Immature natural killer cell (primary cell): ENCODE measurements around the gene UBE2G2. TPM values are rescaled to one million over a fixed set of nuclear protein-coding genes. Genes with fewer than 3 reads are reported as not detected.

Source experiments
- DNase-seq, 3 donors: peaks; one replicate each; pipeline ENCODE4 v3.0.0; 2022; ENCODE audit warnings: mixed read lengths in 1 of 3
- H3K27ac Mint-ChIP-seq, 6 donors: one replicate each; pipeline ENCODE4 v1.8.0; 2020; ENCODE audit warnings: mixed read lengths in 6 of 6, mild to moderate bottlenecking in 5 of 6, inconsistent platforms in 4 of 6, moderate library complexity in 3 of 6
- H3K27me3 Mint-ChIP-seq, 3 donors: one replicate each; pipeline ENCODE4 v1.8.0; 2020 to 2021; ENCODE audit warnings: low read depth in 3 of 3, mild to moderate bottlenecking in 3 of 3, mixed read lengths in 3 of 3, moderate library complexity in 3 of 3, inconsistent platforms in 1 of 3
- H3K36me3 Mint-ChIP-seq, 3 donors: one replicate each; pipeline ENCODE4 v1.8.0; 2020; ENCODE audit warnings: mixed read lengths in 3 of 3, inconsistent platforms in 2 of 3, mild to moderate bottlenecking in 2 of 3
- H3K4me1 Mint-ChIP-seq, 2 donors: one replicate each; pipeline ENCODE4 v1.8.0; 2020; ENCODE audit warnings: inconsistent platforms in 2 of 2, mild to moderate bottlenecking in 2 of 2, mixed read lengths in 2 of 2, moderate library complexity in 1 of 2
- H3K4me3 Mint-ChIP-seq, 5 donors: one replicate each; pipeline ENCODE4 v1.8.0; 2020; ENCODE audit warnings: mild to moderate bottlenecking in 5 of 5, mixed read lengths in 5 of 5, inconsistent platforms in 3 of 5, moderate library complexity in 3 of 5
- H3K9me3 Mint-ChIP-seq, 6 donors: one replicate each; pipeline ENCODE4 v1.8.0; 2020; ENCODE audit warnings: mild to moderate bottlenecking in 6 of 6, mixed read lengths in 6 of 6, inconsistent platforms in 4 of 6, moderate library complexity in 3 of 6
- polyA plus RNA-seq, 3 donors: library from polyadenylated mRNA; unstranded; fragments of 300-500 nt; fragmentation: Illumina TruSeq; gene quantifications; one replicate each; pipeline ENCODE4 v1.2.3, GENCODE V29; 2021

UBE2G2 gene, protein sequence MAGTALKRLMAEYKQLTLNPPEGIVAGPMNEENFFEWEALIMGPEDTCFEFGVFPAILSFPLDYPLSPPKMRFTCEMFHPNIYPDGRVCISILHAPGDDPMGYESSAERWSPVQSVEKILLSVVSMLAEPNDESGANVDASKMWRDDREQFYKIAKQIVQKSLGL
- polyA plus RNA-seq: 10 to 100 TPM; 43.6 to 62.9 (median 56.2) TPM

DNA sequence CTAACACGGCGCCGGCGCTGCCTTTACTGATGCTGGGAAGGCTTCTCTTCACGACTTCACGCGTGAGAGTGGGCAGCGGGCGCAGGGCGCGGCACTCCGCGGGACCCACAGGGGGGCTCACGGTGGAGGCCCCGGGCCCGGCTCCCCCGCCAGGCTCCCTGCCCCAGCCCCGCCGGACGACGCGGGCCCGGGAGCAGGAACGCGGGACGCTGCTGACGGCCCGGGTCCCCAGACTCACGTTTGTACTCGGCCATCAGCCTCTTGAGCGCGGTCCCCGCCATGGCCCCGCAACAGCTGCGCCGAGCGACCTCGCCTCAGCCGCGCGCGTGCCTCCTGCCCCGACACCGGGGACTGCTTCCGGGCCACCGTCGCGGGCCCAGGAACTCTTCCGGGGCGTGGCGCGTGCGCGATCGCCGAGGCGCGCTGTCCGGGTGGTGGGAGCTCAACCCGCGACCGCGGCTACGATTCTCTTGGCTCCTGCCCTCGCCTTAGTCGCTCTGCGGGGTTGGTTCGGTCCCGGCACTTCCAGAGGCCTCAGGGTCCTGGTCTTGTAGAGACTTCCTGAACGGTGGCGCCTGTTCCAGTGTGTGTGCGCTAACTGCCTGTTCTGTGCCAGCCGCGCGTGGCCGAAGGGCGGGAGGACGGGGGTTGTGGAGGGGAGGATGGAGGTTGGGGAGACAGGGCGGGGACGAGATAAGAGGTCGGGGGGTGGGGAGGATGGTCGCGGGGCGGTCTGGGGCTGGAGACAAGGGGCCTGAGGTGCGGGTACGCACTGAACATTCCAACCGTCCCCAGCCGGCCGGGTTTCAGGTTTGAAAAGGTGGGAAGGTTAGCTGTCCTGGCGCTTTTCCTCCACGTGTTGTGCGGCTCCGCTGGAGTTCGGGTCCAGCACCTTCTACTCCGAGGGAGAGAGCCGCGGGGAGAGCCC is at the start of gene UBE2G2:
Gene UBE2G2, minus strand, starts transcription at position 353 of the 928 bp plus-strand sequence. Its CDS starts 72 bp downstream, at position 281.
- peaks cover 7 to 15% (median 9%) of the 10 kb centered on the region in 3 donors for H3K36me3 Mint-ChIP-seq
- H3K27ac Mint-ChIP-seq: peak within 1 kb of the TSS; percentile 82 to 95 (median 89)

DNA sequence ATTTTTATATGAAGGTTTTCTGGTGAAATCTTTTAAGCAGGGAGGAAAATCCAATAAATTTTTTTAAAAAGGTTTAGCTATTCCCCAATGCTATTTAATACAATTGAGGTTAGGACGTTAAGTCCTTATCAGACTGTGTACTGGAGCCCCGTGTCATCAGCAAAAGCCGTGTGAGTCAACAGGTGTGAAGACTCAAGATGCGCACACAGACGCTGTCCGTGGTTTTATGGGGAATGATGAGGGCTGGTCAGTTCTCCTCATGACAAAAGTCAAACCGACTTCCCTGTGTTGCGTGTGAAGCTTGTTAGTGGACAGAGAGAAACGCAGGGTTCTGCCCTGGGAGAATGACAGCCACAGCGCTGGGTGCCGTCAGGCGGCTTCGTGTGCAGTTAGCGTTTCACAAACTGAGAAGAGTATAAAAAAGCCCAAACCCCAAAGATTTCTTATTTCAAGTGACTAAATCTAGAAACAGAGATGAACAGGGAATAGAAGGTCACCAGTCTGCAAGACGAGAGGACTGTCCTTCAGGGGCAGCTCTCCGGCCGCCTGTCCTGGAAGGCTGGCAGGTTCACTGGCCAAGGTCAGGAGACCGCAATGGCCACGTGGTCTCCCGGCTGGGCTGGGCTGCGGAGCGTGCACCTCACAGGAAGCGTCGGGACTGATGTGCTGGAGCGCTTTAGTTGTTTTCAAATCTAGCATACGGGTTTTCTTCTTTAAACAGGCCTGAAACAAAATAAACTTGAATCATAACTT is 49.5 kb upstream of the UBE2G2 start:
- H3K4me1 Mint-ChIP-seq: peaks cover 60 to 62% of the 10 kb centered on the region in 2 donors
- peak overlapping the region in 2 of 5 donors; percentile 3 to 50 for H3K4me3 Mint-ChIP-seq
- peaks cover 6 to 25% (median 8%) of the 10 kb centered on the region in 3 donors for H3K27me3 Mint-ChIP-seq
- peak in 1 of 3 donors; percentile 43 for DNase-seq
- H3K9me3 Mint-ChIP-seq: no peaks in the 10 kb centered on the region
- peak overlapping the region in 5 of 6 donors; percentile 49 to 91 (median 82) for H3K27ac Mint-ChIP-seq
- H3K36me3 Mint-ChIP-seq: peaks cover 5 to 37% (median 22%) of the 10 kb centered on the region in 3 donors

More for the DNA sequence above, at the start of gene UBE2G2:
- DNase-seq: peak; percentile 86 to 90 (median 88)
- Mint-ChIP-seq H3K27me3 (peaks cover 3 to 9% (median 5%) of the 10 kb centered on the region in 3 donors), H3K4me1 (peaks cover 26 to 47% of the 10 kb centered on the region in 2 donors), H3K9me3 (no peaks in the 10 kb centered on the region), H3K4me3 (peak within 1 kb of the TSS; percentile 91 to 98 (median 97))

DNA sequence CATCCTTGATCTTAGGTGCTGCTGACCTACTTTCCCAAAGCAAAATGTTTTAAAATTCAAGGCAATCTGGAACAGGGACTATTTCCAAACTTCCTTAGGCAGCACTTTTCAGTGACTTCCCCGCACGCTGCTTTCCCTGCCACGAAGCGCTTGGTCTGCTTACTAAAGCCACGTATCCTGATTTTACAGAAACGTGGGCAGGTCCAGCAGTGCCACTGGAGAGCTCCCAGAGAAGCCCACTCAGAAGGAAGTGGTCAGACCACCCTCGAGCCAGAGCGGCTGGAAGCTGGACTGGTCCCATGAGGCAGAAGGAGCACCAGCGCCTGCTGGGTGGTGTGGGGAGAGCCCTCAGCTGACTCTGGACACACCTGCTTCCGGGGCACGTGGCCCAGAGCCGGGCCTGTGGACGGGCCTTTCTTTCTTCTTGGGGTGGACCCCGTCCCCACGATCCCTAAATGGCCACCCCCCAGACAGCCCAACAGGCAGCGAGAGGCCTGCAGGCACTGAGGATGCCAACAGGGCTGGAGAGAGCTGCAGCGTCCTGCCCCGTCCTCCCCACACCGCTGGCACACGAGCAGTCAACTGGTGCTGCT is 48.7 kb upstream of the UBE2G2 start:
- Mint-ChIP-seq H3K4me1 (peaks cover 55 to 60% of the 10 kb centered on the region in 2 donors), H3K27me3 (peaks cover 6 to 21% (median 8%) of the 10 kb centered on the region in 3 donors), H3K27ac (peak overlapping the region in 4 of 6 donors; percentile 51 to 91 (median 80)), H3K4me3 (no peak overlapping the region), H3K36me3 (peaks cover 5 to 34% (median 18%) of the 10 kb centered on the region in 3 donors), H3K9me3 (no peaks in the 10 kb centered on the region)
- DNase-seq: no peak

DNA sequence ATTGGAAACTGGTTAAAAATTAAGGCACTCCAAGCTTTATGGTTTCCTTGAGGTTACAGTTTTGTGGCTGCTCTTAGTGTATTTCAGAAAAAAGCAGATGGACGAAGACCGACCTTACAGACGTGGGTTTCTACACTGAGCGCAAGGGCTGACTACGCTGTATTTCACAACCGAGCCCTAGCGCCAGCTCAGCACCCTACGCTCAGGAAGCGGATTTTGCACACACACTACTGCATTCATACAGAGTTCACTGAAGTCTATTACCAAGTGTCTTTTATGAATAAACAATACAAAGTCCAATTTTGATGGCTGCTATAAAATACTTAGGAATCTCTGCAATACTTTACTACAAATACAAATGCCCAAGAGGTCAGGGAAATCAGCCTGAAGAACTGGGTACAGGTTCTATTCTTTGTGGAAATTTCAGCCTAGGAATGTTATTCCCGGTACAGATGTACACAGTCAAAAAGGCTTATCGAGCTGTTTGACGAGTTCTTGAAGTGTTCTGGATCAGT is 48.1 kb upstream of the UBE2G2 start:
- Mint-ChIP-seq H3K27ac (peak overlapping the region in 2 of 6 donors; percentile 13 to 26), H3K4me1 (peaks cover 49 to 57% of the 10 kb centered on the region in 2 donors), H3K4me3 (no peak overlapping the region), H3K9me3 (no peaks in the 10 kb centered on the region), H3K36me3 (peaks cover 5 to 30% (median 12%) of the 10 kb centered on the region in 3 donors), H3K27me3 (peaks cover 6 to 19% (median 8%) of the 10 kb centered on the region in 3 donors)
- DNase-seq: no peak

DNA sequence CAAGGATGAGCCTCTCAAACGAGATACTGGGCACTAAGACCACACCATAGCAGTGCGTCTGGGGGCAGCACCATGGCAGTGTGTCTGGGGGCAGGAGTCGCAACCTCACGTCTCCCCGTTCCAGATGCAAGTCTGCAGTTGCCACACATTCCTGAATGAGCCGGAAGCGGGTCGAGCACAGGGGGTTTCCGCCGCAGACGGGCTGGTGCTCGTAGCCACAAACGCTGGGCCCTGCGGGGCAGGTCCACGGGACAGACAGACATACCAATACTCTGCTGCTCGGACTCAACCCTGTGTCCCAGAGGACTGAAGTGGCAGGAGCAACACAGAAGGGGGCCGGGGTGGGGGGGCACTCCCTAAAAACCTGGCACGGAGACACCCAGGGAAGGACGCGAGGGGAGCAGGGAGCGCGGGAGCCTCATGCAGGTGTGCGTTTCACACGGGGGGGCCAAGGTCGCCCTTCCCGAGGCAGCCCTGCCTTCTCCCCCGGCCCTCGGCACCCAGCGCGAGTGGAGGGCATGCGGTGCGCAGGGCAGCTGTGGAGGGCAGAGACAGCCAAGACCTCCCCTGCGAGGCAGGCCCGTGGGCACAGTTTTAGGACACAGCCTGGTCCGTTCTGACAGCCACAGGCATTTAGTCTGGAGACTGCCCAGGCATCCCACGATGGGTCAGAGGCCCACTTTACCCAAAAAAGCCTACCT is 47.4 kb upstream of the UBE2G2 start:
- Mint-ChIP-seq H3K36me3 (peaks cover 0 to 24% (median 12%) of the 10 kb centered on the region in 3 donors), H3K4me1 (peaks cover 42 to 52% of the 10 kb centered on the region in 2 donors), H3K4me3 (no peak overlapping the region), H3K27me3 (peaks cover under 1 to 12% (median 6%) of the 10 kb centered on the region in 3 donors), H3K9me3 (no peaks in the 10 kb centered on the region), H3K27ac (peak overlapping the region in 1 of 6 donors; percentile 49)
- no peak for DNase-seq

DNA sequence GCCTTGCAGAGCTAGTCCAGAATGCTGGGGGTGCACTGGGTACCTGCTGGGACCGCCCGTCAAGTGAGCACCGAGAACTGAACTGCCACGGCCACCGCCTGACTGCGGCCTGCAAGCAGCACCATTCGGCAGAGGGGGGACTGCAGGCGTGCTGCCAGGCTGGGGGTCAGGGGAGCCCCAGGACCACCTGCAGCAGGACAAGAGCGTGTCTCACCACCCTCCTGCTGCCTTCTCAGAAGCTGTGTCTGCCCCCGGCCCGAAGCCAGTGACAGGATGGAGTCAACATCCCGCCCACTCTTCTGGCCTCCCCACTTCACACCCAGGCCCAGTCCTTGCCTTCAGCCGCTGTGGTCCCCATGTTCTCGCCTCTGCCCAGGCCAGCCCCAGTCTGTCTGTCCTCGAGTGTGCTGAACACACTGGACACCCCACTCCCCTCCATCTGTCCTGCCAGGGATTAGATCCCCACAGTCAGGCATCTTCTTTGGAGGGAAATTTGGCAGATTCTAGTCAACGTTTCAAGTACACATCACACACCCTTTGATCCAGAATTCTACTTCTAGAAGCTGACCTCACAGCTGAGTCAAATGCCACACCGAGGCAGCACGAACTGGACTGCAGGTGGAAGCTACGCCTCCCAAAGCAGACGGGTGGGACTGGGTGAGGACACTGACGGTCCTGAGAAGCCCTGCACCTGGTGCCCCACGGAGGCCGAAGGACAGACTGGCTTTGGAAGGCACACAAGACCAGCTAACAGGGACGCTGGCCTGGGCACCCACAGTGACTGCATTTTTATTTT is 45.8 kb upstream of the UBE2G2 start:
- peak overlapping the region in 3 of 6 donors; percentile 11 to 68 (median 64) for H3K27ac Mint-ChIP-seq
- H3K9me3 Mint-ChIP-seq: no peaks in the 10 kb centered on the region
- peaks cover 1 to 6% (median 6%) of the 10 kb centered on the region in 3 donors for H3K27me3 Mint-ChIP-seq
- peaks cover 28 to 37% of the 10 kb centered on the region in 2 donors for H3K4me1 Mint-ChIP-seq
- H3K36me3 Mint-ChIP-seq: peaks cover 0 to 22% (median 12%) of the 10 kb centered on the region in 3 donors
- H3K4me3 Mint-ChIP-seq: no peak overlapping the region
- no peak for DNase-seq

DNA sequence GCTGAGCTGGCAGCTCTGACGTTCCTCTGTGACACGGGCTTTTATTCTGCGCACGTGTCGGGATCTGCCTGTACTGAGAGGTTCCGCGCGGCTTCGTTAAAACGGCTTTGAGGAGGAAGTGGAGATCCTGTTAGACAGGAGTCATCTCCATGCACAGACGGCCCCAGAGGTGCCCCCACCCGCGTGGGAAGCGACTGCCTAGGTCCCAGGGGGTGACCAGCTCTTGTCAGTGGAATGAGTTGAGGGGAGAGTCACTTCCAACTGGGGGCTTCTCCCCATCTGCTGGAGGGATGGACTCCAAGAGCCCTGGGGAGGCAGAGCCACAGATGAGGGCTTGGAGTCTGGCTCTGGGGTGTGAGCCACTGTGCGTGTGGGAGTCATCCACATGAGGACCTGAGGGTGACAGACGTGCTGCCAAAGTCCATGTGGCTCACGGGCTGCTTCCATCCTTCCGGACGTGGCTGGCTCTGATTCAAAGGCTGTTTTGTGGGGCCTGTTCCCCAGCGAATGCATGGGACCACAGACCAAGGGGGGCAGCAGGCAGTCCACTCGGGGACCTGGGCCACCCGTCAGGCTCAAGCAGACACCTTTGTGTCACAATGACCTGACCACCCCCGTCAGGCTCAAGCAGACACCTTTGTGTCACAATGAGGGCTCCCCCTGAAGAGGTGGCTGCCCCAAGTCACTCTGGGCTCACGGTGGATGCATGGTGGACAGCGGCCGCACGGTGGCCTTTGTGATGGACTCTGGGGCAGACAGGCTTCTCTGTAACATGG is 45.1 kb upstream of the UBE2G2 start:
- Mint-ChIP-seq H3K4me3 (peak overlapping the region; percentile 29 to 66 (median 44)), H3K27me3 (peaks cover 1 to 6% (median 2%) of the 10 kb centered on the region in 3 donors), H3K36me3 (peaks cover 0 to 18% (median 9%) of the 10 kb centered on the region in 3 donors), H3K4me1 (peaks cover 20 to 30% of the 10 kb centered on the region in 2 donors), H3K9me3 (no peaks in the 10 kb centered on the region), H3K27ac (peak overlapping the region in 3 of 6 donors; percentile 22 to 57 (median 49))
- peak in 1 of 3 donors; percentile 27 for DNase-seq

DNA sequence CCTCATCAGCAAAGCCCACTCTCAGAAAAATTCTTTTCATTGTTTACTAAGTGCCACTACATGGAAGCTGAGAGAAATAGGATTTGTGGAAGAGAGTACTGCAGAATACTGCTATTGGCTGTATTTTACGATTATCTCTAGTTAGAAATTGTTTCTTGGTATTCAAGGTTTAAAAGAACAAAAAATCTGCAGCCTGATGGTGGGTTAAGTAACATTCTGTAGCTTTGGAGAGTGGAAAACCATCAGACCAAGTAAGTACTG is 44.5 kb upstream of the UBE2G2 start:
- no peak for DNase-seq
- H3K27ac Mint-ChIP-seq: peak overlapping the region in 4 of 6 donors; percentile 22 to 59 (median 53)
- H3K36me3 Mint-ChIP-seq: peaks cover 0 to 14% (median 4%) of the 10 kb centered on the region in 3 donors
- H3K27me3 Mint-ChIP-seq: peaks cover 3 to 7% (median 6%) of the 10 kb centered on the region in 3 donors
- peaks cover 14 to 24% of the 10 kb centered on the region in 2 donors for H3K4me1 Mint-ChIP-seq
- no peaks in the 10 kb centered on the region for H3K9me3 Mint-ChIP-seq
- peak overlapping the region; percentile 18 to 66 (median 44) for H3K4me3 Mint-ChIP-seq

DNA sequence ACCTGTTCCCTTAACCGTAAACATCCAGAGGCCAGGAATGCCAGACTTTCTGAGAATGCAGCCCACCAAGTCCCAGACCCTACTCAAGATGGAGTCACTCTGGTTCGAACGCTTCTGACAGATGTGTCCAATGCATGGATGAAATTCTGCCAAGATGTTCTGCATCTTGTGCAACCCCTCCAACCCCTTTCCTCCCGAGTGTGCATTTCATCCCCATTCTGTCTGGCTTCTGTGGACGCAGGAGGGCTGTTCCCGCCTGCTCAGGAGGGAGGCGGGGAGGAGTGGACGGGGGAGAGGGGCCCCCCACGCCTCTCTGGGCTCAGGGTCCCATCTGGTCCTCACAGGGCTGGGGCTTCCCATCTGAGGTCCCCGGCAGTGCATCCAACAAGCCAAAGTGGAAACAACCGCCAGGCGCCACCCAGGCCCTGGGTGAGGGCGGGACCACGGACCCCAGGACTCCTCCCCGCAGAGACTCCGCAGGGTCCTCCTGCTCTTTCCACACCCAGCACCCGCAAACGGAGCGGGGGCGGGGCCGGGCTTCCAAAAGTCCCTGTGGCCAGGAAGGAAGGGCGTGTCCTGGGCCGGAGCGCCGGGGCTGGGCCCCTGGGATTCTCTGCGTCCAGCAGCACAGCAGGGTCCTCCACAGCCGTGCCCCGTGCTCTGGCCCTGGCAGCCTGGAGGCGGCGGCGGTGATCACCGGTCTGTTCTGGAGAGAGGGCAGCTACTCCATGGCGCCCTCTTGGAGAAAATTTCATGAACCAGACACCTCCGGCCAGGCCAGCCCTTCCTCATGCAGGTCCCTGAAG is 44.0 kb upstream of the UBE2G2 start:
- Mint-ChIP-seq H3K27me3 (peaks cover 3 to 7% (median 6%) of the 10 kb centered on the region in 3 donors), H3K27ac (peak overlapping the region in 2 of 6 donors; percentile 57 to 59), H3K4me1 (peaks cover 9 to 20% of the 10 kb centered on the region in 2 donors), H3K36me3 (peaks cover 0 to 10% (median 0%) of the 10 kb centered on the region in 3 donors), H3K4me3 (peak overlapping the region; percentile 18 to 66 (median 44)), H3K9me3 (no peaks in the 10 kb centered on the region)
- DNase-seq: peak; percentile 37 to 58 (median 55)

DNA sequence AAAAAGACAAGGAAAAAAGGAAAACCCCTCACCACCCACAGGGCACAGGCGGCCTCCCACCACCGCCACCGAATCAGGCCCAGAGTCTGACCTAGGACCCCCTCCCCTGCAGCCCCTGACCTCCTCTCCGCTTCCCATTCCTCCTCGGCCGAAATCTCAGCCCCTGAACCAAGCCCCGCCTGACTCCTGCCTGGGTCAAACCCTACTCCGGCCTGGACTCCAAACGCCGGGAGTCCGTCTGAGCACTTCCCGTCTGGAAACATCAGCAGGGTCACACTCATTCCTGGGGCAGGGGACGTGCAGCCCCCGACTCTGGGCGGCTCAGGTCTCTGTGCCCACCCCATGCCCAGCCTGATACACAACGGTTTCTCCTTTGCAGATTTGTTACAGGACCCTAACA is 42.6 kb upstream of the UBE2G2 start:
- no peaks in the 10 kb centered on the region for H3K9me3 Mint-ChIP-seq
- no peak overlapping the region for H3K27ac Mint-ChIP-seq
- peaks cover 9 to 18% of the 10 kb centered on the region in 2 donors for H3K4me1 Mint-ChIP-seq
- peak overlapping the region in 1 of 5 donors; percentile 41 for H3K4me3 Mint-ChIP-seq
- DNase-seq: no peak
- H3K27me3 Mint-ChIP-seq: peaks cover 3 to 11% (median 6%) of the 10 kb centered on the region in 3 donors
- H3K36me3 Mint-ChIP-seq: peaks cover 0 to 3% (median 0%) of the 10 kb centered on the region in 3 donors
